Hematopoietic multipotent progenitor cell treated with erythropoietin and hydrocortisone succinate and interleukin-3 and kit ligand, for 15 days (in vitro differentiated cells): Measurements from ENCODE around the gene CCDC169.

Experiments
- DNase-seq: peaks from one replicate; pipeline ENCODE4 v3.0.0-alpha.2; 2015; ENCODE audit warnings: low spot score

CCDC169 gene

DNA sequence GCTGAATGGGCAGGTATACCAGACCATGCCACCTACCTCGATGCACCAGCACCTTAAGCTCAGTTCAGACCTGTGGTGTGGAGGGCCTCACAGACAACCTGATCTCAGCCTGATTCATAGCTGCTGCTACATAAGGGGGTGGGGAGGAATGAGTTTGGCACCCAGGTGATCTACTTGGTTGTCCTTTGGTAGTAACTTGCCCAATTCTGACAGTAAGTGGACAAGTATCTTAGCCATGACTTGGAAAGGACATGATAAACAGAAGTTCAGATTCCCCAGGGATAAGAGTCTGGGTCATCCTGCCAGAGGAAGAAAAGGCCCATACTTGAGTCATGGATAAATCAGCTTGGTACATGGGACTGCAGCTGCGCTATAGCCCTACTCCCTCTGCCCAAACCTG is 54.9 kb downstream of the CCDC169 start:
- DNase-seq = no peak

DNA sequence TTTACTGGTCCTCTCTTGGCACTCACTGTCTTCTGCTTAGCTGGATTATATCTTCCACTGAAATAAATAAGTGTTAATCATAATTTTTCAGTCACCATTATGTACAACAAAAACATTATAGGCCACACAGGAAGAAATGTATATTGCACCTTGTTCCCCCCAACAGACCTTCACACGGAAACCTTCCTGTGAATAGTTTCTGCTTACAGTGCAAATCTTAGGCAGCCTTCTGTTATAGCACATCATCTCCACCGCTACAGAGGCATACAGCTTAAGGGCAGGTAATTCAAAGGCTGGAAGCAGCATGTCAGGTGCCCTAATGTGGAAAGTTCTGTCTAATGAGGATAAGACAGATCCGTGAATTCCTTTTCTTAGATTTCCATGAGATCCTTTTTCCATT is 66.4 kb downstream of the CCDC169 start:
- DNase-seq = no peak

DNA sequence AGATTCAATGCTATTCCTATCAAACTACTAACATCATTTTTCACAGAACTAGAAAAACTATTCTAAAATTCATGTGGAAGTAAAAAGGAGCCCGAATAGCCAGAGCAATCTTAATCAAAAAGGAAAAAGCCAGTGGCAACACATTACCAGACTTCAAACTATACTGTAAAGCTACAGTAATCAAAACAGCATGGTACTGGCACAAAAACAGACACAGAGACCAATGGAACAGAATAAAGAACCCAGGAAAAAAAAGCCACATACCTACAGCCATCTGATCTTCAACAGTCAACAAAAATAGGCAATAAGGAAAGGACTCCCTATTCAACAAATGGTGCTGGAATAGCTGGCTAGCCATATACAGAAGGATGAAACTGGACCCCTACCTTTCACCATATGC is 72.9 kb downstream of the CCDC169 start:
- no peak for DNase-seq

DNA sequence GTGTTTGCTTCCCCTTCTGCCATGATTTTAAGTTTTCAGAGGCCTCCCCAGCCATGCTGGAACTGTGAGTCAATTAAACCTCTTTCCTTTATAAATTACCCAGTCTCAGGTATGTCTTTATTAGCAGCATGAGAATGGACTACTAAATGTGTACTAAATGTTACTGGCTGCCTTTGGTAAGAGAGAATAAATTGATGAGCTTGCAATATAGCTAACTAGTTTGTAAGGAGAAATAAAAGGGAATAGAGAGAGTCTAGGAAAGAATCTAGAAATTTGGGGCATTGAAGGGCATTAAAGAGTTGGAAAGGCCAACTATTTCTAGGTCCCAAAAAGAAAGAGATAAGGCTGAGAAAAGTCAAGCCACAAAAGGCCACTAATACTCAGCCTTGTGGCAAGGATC is 77.7 kb downstream of the CCDC169 start:
- DNase-seq = no peak

DNA sequence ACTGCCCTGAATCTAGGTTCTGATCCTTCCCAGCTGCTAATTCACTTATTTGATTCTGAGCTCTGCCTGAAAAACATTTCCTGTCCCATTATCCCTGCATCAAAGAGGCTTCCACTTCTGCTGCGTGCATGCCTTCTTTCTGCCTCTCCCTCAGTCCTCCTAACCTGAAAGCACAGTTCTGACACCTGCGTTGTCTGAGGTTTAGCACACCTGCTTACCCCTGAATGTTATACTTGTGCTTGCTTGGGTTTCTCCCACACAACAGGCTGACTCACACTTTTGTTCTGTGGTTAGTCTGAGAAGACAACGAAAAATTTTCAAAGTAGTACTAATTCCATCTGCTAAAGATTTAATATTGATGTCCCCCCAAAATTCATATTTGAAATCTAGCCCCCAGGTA is 80.2 kb downstream of the CCDC169 start:
- no peak for DNase-seq

DNA sequence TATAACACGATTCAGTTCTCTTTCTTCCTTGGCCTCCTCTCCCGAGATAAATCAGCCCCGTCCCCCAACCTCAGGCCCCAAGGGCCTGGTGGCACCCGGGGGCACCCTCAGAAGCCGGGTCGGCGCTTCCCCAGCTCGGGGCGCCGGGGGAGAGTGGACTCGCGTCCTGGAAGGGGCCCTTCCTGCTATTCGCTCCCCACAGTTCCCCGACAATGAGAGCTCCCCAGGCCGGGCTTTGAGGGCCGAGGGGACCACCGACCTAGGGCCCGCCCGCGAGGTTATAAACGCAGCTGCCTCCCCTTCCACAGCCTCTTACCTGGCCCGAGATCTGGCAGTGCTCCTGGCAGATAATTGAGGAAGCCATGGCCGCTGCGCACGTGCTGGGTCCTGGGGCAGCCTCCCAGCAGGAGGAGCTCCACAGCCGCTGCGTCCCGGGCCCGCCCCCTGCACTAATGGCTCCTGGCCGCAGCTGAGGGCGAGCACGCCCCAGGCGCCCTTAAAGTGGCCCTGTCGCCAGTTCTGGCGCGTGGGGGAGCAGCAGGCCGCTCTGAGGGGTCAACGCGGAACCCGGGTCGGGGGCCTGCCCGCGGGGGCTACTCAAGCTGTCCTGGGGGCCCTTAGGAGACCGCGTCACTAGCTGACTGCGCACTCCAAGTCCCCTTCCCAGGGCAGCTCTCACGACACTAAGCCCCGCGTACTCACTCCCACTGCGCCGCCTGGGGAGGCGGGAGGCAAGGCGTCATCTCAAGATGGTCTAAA is 83.3 kb downstream of the CCDC169 start, which contains the start of gene SOHLH2:
Gene SOHLH2 (minus strand): TSS at position 394 of the 759 bp plus-strand sequence. CDS start 30 bp downstream, at position 364.
- DNase-seq = no peak

DNA sequence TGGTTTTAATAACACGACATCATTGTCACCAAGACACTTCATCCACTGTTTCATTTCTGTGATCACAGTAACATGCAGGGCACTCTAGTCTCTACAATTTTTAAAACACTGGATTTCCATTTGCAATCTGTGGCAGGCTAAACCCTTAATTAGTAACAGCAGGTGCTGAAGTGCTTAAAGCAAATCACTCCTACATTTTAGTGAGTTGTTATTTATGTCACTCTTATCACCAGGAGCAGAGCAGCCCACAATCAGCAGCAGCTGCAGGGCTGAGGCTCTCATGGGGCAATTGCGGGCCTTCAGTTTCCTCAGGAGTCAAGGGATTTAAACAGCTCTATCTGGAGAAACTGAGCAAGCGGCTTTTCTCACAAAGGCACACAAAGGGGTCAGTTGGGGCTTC is 84.8 kb downstream of the CCDC169 start:
- DNase-seq = no peak

DNA sequence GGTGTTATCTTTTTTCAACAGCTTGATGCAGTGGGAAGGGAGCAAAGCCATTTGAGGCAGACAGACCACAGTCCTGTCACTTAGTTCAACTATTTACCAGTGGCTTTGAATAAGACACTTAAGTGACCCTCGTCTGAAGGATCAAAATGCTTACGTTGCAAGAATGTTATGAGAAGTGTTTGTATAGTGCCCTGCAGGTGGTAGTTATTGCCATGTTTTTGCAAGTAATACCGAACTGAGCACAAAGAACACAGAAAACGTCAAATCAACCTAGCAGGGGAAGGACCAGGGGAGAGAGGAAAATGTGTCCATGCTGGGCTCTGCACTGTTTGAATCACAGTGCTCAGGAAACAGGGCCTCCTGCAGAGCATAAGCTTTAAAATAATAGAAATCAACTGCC is 86.0 kb downstream of the CCDC169 start:
- DNase-seq = no peak

DNA sequence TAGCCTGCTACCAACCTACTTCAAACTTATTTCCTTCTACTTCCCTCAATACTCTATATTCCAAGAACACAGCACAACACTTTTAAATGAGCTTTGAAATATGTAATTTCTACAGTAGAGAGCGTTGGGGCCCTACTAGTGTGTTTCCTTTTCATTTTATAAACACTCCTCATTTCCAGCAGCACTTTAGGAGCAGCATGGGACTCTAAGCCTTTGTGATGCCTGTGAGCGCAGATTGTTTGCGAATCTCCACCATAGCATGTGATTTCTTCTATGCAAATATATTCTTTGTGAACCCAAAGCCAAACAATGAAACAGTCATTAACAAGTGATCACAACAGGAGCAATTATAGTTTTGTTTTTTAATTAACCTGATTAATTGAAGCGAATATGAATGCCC is 86.9 kb downstream of the CCDC169 start:
- no peak for DNase-seq

DNA sequence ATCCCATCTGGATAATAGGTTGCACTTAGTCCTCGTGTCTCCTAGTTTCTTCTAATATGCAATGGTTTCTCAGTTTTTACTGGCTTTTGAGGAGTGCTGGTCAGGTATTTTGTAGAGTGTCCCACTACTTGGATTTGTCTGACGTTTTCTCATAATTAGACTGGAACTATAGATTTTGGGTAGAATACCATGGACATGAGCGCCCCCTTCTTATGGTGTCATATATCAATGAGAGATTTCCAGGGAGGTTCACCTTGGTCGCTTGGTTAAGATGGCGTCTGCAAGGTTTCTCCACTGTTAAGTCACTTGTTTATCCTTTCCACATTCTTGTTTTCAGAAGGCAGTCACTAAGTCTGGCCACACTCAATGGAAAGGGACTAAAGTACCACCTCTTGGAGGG is 89.9 kb downstream of the CCDC169 start:
- DNase-seq = no peak

DNA sequence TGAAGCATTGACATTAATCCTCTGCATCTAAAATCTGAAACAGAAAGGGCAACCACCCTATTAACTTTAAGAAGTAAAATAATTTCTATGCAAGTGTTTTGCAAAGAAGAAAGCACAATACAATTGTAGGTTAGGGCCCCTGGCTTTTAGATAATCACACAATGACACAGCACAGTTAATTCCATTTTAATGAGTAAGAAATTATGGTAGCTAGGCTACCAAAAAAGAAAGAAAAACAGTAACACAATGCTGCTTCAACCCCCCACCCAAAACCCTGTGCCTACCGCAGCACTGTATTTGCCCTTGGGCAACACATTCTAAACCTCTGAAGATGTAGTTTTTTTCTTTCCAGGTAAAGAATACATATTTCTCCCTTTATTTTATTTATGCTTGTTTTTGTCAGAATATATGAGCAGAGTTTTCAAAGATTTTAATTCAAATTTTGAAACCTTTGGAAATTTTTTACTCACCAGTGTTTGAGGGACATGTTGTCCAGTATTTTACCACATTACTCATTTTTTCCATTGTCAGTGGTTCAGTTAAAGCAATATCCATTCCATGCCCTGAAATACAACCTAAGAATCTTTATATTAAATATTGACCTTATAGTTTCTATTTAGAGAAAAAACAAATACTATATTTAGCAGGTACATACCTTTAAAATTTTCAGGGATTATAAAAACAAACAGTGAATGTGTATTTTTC is 104.3 kb downstream of the CCDC169 start:
- no peak for DNase-seq

DNA sequence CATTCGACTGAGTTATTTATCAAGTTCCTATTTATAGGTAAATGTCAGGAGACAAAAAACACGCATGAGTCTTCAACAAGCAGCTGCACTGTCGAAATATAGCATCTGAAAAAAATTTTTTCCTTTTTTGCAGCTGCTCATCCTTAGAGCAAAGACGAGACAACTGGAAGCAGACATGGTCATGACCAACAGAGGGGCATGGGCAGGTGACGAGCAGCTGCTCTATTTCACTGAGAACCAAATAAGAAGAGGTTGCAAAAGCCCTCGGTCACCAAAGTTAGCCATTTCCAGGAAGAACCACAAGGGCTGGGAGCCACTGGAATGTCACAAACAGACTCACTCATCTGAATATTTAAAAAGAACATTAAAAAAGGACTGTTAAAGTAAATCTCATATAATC is 105.4 kb downstream of the CCDC169 start:
- DNase-seq = no peak

DNA sequence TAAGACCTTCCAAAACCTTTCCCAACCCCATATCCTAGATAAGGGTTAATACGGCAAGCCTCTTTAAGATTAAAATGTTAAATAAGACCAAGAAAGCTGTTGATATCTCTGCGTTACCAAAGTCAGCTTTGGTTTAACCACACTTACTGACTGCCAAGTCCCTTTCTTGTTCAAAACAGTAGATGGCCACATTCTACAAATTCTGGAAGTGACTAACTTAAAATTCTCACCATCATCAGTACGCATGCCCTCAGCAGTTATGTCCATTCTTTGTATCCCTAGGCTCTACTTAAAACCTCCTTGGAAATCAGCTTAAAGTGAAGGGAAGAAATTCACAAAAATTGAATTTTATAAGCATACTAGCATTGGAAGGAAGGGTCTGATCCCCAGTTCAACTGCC is 106.8 kb downstream of the CCDC169 start:
- no peak for DNase-seq

DNA sequence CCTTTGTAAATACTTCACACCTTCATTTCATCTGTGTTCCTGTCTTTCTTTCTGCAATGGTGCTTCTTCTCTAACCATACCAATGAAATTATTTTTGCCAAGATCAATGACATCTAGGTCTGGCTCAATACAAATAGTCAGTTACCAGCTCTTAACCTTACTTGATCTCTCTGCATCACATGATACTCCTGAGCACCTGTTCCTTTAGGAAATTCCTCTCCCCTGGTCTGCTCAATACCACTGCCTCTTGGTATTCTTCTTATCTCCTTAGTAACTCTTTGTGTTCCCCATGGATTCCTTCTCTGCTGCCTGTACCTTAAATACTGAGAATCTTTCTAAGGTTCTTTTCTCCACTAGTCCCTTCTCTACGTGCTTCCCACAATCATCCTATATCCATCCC is 109.2 kb downstream of the CCDC169 start:
- no peak for DNase-seq

DNA sequence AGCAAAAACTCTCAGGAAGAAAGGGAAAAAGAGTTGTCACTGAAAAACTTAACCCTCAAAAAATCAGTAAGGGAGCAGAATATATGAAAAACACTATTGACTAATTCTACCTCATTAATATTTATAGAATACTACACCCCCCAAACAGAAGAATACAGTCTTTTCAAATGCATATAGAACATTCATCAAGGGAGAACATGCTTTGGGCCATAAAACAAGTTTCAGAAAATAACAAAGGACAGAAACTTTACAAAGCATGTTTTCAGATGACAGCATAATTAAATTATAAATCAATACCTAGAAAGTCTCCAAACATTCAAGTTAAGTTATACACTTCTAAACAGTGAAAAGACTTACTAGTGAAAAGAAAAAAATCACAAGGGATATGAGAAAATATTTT is 113.7 kb downstream of the CCDC169 start:
- DNase-seq = no peak
